WERI-Rb-1 (cell line): ENCODE measurements around the gene SELENOO.

Experiments
- DNase-seq: peaks from one replicate; pipeline ENCODE4 v3.0.0-alpha.2; 2020
- H3K27ac ChIP-seq: fragments of 250-450 bp; sonication (Bioruptor Pico); 2 replicates; pipeline ENCODE4 v1.5.1; 2020; ENCODE audit warnings: mild to moderate bottlenecking, moderate library complexity
- H3K27me3 ChIP-seq: fragments of 250-450 bp; sonication (Bioruptor Pico); 2 replicates; pipeline ENCODE4 v1.5.1; 2021; ENCODE audit warnings: mild to moderate bottlenecking, low read depth, moderate library complexity; ENCODE audit not compliant: insufficient read depth, severe bottlenecking
- H3K36me3 ChIP-seq: fragments of 250-450 bp; sonication (Bioruptor Pico); 2 replicates; pipeline ENCODE4 v1.5.1; 2020; ENCODE audit warnings: mild to moderate bottlenecking, moderate library complexity
- H3K4me3 ChIP-seq: 2 replicates; pipeline ENCODE4 v1.5.1; 2011; ENCODE audit warnings: low read depth, mild to moderate bottlenecking, control low read depth, low read length
- H3K9me3 ChIP-seq: fragments of 250-450 bp; sonication (Bioruptor Pico); 2 replicates; pipeline ENCODE4 v1.5.1; 2021; ENCODE audit warnings: mild to moderate bottlenecking, moderate library complexity; ENCODE audit not compliant: severe bottlenecking
- TF ChIP-seq, protein P1 (sequence below): IDR thresholded peaks from 2 replicates; pipeline ENCODE4 v1.5.1; 2011; ENCODE audit warnings: low read depth, mild to moderate bottlenecking, control low read depth, inconsistent platforms, low read length

The SELENOO gene

GRCh38 chr22:50253941-50254340, 53.1 kb downstream of the SELENOO start:
- Histone ChIP-seq H3K36me3 (peaks cover 51% of the 10 kb centered on the region), H3K27ac (no peak overlapping the region), H3K4me3 (no peak overlapping the region), H3K27me3 (no peaks in the 10 kb centered on the region), H3K9me3 (no peaks in the 10 kb centered on the region)
- TF ChIP-seq, protein P1, sequence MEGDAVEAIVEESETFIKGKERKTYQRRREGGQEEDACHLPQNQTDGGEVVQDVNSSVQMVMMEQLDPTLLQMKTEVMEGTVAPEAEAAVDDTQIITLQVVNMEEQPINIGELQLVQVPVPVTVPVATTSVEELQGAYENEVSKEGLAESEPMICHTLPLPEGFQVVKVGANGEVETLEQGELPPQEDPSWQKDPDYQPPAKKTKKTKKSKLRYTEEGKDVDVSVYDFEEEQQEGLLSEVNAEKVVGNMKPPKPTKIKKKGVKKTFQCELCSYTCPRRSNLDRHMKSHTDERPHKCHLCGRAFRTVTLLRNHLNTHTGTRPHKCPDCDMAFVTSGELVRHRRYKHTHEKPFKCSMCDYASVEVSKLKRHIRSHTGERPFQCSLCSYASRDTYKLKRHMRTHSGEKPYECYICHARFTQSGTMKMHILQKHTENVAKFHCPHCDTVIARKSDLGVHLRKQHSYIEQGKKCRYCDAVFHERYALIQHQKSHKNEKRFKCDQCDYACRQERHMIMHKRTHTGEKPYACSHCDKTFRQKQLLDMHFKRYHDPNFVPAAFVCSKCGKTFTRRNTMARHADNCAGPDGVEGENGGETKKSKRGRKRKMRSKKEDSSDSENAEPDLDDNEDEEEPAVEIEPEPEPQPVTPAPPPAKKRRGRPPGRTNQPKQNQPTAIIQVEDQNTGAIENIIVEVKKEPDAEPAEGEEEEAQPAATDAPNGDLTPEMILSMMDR, result no peak
- DNase-seq, result no peak

- H3K27ac ChIP-seq, result no peak overlapping the region
- no peak overlapping the region for H3K4me3 ChIP-seq
- H3K27me3 ChIP-seq, result no peaks in the 10 kb centered on the region
- no peak for DNase-seq
- no peaks in the 10 kb centered on the region for H3K9me3 ChIP-seq
- peaks cover 58% of the 10 kb centered on the region for H3K36me3 ChIP-seq
- TF ChIP-seq, protein P1, result no peak
These were observed 54.3 kb downstream of the SELENOO start for GRCh38 chr22:50255099-50255498.

DNA sequence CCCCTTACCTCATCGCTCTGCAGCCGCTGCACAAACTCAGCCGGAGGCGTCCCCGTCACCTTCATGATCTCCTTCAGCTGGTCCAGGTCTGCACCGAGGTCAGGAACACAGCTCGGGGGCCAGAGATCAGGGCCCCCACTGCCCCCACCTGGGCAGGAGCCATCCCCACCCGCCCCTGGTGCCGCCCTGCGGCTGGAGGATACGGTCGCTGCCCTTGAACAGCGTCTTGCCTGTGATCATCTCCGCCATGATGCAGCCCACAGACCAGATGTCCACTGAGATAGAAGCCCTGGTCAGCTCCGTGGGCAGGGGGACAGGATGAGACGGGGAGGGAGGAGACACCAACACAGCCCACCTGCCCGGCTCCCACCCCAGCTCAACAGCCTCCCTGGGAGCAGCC, 54.8 kb downstream of the SELENOO start:
- Histone ChIP-seq H3K9me3 (no peaks in the 10 kb centered on the region), H3K36me3 (peaks cover 58% of the 10 kb centered on the region), H3K27ac (no peak overlapping the region), H3K27me3 (no peaks in the 10 kb centered on the region), H3K4me3 (no peak overlapping the region)
- TF ChIP-seq, protein P1, result no peak
- no peak for DNase-seq

DNA sequence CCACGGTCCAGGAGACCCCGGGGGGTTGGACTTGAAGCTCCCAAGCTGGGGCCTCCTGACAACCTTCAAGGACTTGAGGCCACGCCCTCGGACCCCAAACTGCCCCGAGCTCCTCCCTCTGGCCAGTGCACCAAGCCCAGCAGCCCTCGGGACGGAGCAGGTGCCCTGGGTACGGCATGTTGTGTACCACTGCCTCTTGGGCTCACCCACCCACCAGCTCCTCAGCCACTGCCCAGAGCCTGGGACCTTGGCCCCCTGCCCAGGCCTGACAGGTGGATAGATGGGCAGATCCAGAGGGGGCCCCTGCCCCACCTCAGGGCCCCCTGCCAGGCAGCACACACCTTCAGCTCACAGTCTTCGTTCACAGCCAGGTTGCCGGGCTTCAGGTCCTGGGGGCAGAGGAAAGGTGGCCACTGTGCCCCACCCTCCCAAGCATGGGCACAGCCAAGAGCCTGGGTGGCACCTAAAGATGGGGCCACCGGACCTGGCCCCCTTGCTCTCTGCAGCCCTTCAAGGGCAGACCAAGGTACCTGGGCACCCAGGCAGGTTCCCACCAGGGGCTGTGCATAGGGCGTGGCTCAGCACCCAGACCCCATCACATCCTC, 55.5 kb downstream of the SELENOO start:
- DNase-seq, result no peak
- H3K27me3 ChIP-seq, result no peaks in the 10 kb centered on the region
- TF ChIP-seq, protein P1, result no peak
- H3K27ac ChIP-seq, result no peak overlapping the region
- peaks cover 58% of the 10 kb centered on the region for H3K36me3 ChIP-seq
- H3K4me3 ChIP-seq, result no peak overlapping the region
- no peaks in the 10 kb centered on the region for H3K9me3 ChIP-seq

- Histone ChIP-seq H3K27me3 (no peaks in the 10 kb centered on the region), H3K27ac (no peak overlapping the region), H3K36me3 (peaks cover 58% of the 10 kb centered on the region), H3K4me3 (no peak overlapping the region), H3K9me3 (no peaks in the 10 kb centered on the region)
- TF ChIP-seq, protein P1, result no peak
- DNase-seq, result no peak
These were observed 56.2 kb downstream of the SELENOO start for GRCh38 chr22:50257041-50257440.
